Stimulated activated CD8-positive, alpha-beta memory T cell treated with anti-CD3 and anti-CD28 coated beads, Interleukin-7, amount 100 ng/mL, for 48 hours (primary cell): ENCODE results near the gene TBX3.

ENCODE experiments used
- DNase-seq, 2 donors: peaks; one replicate each; pipeline ENCODE4 v3.0.0-alpha.2; 2020; ENCODE audit warnings: low read depth in 1 of 2; ENCODE audit errors: extremely low read depth in 1 of 2

The TBX3 gene

GRCh38 chr12:114683709-114684097, 272 bp downstream of the TBX3 start:
- DNase-seq = no peak

GRCh38 chr12:114682785-114683708, 928 bp downstream of the TBX3 start:
- DNase-seq = no peak

- DNase-seq = no peak
Measured at GRCh38 chr12:114682106-114682784, 1.7 kb downstream of the TBX3 start.

- DNase-seq = no peak
Measured at GRCh38 chr12:114681116-114681871, 2.7 kb downstream of the TBX3 start.

- no peak for DNase-seq
Measured at GRCh38 chr12:114680604-114681069, 3.3 kb downstream of the TBX3 start.

- no peak for DNase-seq
Measured at GRCh38 chr12:114679942-114680341, 4.0 kb downstream of the TBX3 start.

- no peak for DNase-seq
Measured at GRCh38 chr12:114679452-114679875, 4.5 kb downstream of the TBX3 start.

GRCh38 chr12:114678718-114679117, 5.3 kb downstream of the TBX3 start:
- no peak for DNase-seq

GRCh38 chr12:114678028-114678427, 5.9 kb downstream of the TBX3 start:
- no peak for DNase-seq

GRCh38 chr12:114676142-114676741, 7.7 kb downstream of the TBX3 start:
- no peak for DNase-seq

- no peak for DNase-seq
Measured at GRCh38 chr12:114674251-114675047, 9.5 kb downstream of the TBX3 start.

- DNase-seq = no peak
Measured at GRCh38 chr12:114673901-114674250, 10.1 kb downstream of the TBX3 start.

- no peak for DNase-seq
Measured at GRCh38 chr12:114673169-114673833, 10.7 kb downstream of the TBX3 start.

- DNase-seq = no peak
Measured at GRCh38 chr12:114672817-114673168, 11.2 kb downstream of the TBX3 start.

- no peak for DNase-seq
Measured at GRCh38 chr12:114671443-114672411, 12.2 kb downstream of the TBX3 start.

GRCh38 chr12:114671066-114671442, 12.9 kb downstream of the TBX3 start:
- DNase-seq = no peak

GRCh38 chr12:114670291-114670980, 13.5 kb downstream of the TBX3 start:
- no peak for DNase-seq
